HG03575 (cell line): Measurements from ENCODE around the gene PXMP4.

ENCODE experiments used
- ATAC-seq: cut with Tn5 transposase; IDR thresholded peaks from one replicate; pipeline ENCODE4 v1.9.1; 2021; ENCODE audit not compliant: unreplicated experiment, insufficient number of reproducible peaks, low FRiP score; ENCODE audit errors: extremely low read depth

Gene PXMP4

DNA sequence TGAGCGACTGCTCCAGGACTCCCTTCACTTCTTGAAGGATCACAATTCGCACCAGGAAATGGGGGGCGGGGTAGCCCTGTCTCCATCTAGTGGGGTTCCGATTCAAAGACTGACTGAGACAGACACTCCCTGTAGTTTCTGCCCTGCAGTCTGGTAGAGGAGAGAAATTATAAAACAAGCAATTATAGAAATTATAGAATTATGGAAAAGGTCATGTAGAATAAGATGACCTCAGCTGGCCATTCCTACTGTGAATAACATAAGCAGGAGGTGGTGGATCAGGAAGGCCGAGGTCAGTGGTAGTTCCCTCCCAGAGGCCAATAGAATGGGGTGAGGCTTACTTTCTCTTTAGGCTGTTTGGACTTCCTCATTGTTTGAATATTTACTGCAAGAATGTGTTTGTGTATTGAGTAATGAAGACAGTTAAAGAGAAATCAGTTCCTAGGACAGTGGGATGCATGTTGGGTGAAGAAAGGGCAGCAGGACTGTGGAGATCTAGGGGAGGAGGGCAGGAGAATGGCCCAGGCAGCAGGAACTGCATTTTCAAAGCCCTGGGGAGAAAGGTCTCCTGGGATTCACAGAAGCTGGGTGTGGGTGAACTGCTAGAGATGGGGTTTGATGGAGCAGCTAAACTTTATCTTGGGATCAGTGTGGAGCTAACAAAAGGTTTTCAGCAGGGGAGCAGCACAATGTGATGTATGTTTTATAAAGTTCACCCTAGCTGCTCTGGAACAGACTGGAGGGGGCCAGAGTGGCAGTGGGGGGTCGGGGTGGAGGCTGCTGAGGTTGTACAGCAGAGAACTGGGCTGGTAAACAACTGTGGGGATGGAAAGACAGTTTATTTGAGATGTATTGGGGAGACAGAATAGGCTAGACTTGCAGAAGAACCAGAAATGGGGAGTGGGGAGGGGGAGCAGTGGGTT, 13.8 kb upstream of the PXMP4 start:
- ATAC-seq, result no peak

DNA sequence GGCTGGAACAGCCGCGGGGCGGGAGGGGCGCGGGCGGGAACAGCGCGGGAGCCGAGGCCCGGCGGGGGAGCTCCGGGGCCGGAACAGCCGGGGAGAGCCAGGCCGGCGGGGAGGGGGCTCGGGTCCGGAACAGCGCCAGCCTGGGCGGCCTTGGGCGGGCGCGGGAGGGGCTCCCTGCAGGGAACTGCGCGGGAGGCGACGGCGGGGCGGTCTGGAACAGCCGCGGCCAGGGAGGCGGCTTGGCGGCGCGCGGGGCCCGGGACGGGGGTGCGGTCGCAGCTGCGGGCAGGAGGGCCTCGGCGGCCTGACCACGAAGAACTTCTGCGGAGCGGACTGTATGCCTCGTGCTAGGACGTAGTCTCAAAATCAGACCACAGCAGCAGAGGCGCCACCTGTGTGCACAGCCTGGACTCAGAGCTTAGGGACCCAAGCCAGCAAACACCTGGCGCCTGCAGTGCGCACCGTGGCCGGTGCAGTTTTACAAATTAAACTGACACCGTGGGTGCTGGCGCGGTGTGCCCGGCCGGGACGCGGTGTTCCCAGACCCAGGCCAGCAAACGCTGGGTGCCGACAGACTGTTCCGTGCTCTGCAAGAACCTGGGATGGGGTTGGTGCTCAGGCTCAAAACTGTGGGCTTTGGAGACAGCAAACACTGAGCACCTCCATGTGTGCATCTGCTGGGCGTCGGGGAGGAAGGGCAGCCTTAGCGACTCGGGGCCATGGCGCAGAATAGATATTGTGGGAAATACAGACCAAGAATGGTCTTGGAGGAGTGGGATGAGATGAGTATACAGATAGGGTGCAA, 12.3 kb upstream of the PXMP4 start:
- ATAC-seq, result no peak

- no peak for ATAC-seq
These were observed 11.6 kb upstream of the PXMP4 start, which contains the start of gene ZNF341 for GRCh38 chr20:33731693-33732165. Gene ZNF341 (plus strand): TSS chr20:33731996. CDS start chr20:33732022, 26 bp downstream.

DNA sequence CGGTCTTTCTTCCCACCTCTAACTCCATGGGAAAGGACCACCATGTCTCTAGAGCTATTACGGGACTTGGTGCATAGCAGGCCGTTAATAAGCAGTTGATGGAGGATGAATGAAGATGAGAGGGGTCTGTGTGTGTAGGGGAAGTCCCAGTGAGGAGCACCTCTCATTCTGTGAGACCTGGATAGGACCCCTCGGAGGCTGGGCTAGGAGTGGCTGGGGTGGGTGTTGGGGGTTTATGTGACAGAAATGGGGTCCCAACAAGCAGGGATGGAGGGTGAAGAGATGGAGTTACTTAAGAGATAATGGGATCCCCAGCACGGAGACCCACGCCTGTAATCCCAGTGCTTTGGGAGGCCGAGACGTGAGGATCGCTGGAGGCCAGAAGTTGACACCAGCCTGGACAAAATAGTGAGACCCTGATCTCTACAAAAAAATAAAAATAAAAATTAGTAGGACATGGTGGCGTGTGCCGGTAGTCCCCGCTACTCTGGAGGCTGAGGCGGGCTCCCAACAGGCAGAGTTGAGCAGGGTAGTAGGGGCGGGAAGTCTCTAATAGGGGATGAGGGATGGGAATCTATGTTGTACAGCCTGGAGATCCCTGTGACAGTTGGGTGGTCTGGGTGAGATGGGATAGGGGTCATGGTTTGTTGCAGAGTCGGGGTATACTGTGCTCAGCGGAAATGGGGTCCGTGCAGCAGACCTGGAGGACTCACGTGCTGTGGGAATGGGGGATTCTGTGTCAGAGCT, 11.0 kb upstream of the PXMP4 start:
- no peak for ATAC-seq

DNA sequence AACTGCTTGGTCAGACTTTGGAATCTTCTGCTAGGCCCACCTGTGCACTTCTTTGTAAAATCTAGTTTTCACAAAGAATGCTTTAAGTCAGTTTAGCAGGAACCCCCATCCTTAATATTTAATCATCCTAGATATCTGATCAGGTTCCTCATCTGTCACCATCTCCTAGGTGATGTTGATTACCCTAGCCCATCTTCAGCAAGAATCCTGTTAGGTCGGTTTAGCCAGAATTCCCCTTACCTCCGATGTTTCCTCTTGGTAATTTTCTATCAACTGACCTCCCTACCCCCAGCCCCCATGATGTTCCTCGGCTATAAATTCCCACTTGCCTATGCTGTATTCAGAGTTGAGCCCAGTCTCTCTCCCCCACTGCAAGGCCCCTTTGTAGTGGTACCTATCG, 9.0 kb upstream of the PXMP4 start:
- ATAC-seq, result no peak

DNA sequence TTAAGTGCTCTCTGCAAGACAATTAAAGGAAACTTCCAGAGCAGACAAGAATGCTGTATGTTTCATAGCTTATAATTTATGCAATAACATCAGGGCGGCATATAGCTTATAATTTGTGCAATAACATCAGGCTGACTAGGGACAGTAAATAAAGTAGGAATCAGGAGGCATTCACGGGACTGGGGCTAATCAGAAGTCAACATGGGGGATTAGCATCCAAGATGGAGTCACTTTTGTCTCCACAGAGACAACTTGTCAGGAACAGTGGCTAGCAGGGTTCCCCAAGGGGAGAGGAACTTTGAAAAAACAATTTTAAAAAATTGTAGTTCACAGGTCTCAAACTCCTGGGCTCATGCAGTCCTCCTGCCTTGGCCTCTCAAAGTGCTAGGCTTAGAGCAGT, 8.4 kb upstream of the PXMP4 start:
- ATAC-seq, result no peak

DNA sequence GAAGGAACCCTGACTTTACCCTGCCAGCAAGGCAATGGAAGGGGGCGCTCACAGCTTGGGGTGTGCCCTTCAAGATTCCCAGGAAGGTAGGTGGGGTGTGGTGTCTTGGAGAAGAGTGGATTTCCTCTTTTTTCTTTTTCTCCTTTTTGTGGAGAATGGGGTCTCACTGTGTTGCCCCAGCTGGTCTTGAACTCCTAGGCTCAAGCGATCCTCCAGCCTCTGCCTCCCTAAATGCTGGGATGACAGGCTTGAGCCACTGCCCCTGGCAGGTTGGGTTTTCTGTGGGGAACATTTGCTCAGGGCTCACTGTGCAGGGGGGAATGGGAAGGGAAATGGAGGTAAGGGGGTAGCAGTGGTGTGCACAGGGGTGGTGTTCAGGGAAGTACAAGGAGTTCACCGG, 7.7 kb upstream of the PXMP4 start:
- no peak for ATAC-seq

DNA sequence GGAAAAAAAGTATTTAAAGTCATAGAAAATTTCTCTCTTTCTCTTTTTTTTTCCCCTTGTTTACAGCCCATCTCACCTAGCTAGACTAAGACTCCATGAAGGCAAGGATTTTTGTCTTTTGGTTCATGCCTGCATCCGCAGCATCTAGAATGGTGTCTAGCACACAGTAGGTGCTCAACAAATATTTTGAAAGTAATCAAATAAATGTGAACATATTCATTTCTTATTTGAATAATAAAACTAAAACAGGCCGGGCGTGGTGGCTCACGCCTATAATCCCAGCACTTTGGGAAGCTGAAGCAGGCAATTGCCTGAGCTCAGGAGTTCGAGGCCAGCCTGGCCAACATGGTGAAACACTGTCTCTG, 7.0 kb upstream of the PXMP4 start:
- ATAC-seq, result no peak

GRCh38 chr20:33725607-33726264, 5.6 kb upstream of the PXMP4 start:
- no peak for ATAC-seq

DNA sequence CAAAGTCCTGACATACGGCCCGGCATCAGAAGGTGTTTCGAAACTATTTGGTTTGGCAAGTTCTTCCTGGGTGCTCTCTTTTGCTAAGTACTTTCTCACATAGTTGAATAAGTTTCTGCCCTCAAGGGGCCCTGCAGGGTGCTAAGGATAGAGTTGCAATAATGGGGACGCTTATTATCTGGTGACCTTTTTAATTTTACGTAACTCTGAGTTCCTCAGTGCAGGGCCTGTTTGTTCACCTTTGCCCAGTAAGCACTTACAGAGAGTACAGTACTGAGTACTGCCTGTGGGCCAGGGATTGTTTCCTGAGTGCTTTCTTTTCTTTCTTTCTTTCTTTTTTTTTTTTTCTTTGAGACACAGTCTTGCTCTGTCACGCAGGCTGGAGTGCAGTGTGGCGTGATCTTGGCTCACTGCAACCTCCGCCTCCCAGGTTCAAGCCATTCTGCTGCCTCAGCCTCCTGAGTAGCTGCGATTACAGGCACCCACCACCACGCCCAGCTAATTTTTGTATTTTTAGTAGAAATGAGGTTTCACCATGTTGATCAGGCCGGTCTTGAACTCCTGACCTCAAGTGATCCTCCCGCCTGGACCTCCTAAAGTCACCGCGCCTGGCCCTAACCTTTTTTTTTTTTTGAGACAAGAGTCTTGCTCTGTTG, 4.5 kb upstream of the PXMP4 start:
- ATAC-seq, result no peak

GRCh38 chr20:33721391-33722140, 1.5 kb upstream of the PXMP4 start:
- no peak for ATAC-seq

DNA sequence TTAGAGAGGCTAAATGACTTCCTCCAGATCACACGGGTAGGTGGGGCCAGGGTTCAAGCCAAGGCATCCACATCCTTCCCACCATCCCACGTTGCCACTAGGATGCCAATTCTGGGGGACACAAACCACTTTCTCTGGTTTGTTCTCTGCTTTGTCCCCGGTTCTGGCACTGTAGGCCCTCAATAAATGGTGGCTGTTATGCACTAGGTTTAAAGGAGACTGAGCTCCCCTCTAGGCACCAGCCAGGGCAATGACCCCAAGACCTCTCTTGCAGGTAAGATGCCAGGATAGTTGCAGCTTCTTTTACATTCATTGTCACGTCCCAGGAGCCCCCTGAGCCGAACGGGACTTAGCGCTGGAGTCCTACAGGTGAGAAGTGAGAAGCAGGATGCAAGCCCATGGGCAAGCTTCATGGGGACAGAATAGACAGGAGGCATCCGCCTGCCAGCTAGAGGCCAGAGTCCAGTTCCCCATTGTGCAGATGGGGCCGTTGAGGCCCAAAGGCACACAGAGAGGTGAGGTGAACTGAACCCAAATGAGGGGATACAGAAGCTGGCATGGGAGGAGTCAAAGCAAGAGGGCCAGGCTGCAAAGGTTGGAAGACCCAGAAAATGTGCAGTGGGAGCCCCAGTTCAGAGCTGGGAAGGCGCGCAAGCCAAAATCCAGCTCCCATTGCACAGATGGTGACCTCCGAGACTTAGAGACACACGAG, 677 bp downstream of the PXMP4 start:
- no peak for ATAC-seq

DNA sequence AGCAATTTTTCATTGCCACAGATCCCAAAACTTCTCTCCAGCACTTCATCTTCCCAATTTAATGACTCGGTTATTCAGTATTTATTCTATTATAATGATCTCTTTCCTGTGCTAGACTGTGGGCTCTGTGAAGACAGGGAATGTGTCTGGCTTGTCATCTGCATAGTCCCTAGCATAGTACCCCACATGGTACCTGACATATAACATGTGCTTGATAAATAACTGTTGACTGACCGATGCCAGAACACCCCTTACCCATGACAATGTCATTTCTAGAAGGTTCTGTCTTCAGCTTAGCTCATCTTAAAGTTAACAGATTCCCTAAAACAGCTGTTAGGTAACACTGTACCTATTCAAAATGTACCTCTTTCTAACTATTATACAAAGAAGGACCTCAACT, 3.6 kb downstream of the PXMP4 start:
- no peak for ATAC-seq

DNA sequence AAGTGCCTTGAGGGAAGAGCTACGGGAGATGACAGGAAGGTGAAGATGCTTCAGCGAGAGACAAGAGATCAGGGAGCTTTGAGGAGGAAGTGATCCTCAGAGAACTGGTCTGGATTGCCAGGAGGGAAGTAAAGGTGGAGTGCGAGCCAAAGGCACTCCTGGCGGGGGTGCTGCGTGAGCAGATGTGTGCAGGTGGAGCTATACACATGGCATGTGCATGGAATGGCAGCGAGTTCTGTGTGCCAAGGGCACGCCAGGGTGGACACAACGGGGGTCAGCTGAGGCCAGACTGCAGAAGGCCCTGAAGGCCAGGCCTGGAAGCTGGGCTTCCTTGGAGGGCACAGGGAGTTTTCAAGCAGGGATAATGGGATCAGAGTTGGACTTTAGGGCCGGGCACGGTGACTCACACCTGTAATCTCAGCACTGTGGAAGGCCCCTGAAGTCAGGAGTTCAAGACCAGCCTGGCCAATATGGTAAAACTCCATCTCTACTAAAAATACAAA, 6.2 kb downstream of the PXMP4 start:
- ATAC-seq, result no peak

GRCh38 chr20:33711446-33711738, 8.7 kb downstream of the PXMP4 start:
- no peak for ATAC-seq

DNA sequence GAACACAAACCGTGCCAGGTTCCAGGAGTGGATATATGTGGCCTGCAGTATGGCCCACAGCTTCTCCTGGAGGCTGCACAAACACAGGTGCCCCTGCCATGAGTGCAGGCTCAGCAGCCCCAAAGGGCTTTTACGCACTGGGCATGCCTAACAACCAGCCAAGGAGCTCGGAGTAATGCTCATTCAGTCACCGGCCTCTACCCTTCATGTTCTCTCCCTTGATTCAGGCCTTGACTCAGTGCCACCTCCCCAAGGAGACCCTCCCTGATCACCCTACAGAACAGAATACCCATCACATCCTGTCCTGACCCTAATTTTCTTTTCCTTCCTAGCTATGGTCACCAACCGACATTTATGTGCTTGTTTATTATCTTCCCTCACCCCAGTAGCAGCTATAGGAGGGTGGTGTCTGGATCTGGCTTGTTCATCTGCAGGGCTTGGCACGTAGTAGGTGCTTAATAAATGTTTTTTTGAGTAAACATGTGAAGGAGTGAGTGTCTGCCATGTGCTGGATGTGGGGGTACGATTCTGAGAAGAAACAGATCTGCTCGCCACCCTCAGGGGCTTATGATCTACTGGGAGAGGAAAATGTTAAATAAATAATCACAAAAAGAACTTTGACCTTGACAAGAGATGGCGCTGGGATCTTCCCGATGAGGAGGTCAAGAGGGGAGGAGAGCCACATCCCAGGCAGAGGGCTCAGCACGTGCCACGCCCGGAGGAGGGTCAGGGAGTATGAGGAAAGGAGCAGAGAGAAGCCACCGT, 9.2 kb downstream of the PXMP4 start:
- ATAC-seq, result no peak
